Measurements from ENCODE around the gene NDST1.

- no peak for TF ChIP-seq MYC (IDR thresholded peaks at IDR 0.05; ENCODE audit: borderline replicate concordance, low read length)
- no peak for TF ChIP-seq PBX3 (IDR thresholded peaks at IDR 0.05)
- no peak for TF ChIP-seq CTCF (IDR thresholded peaks at IDR 0.05)
- TF ChIP-seq RAD21 (conservative IDR thresholded peaks at IDR 0.05 in 1 of 2, IDR thresholded peaks at IDR 0.05 in 1 of 2) = no peak
- TF ChIP-seq BHLHE40 (IDR thresholded peaks at IDR 0.05; ENCODE audit: low read depth, low read length) = no peak
- no peak for TF ChIP-seq RCOR1 (IDR thresholded peaks at IDR 0.05; ENCODE audit: low read depth, low read length)
- TF ChIP-seq POLR2A (IDR thresholded peaks at IDR 0.05; ENCODE audit: low read length) = no peak
- no peak for TF ChIP-seq REST (IDR thresholded peaks at IDR 0.05)
- TF ChIP-seq SMC3 (IDR thresholded peaks at IDR 0.05) = no peak
- no peak for TF ChIP-seq TP53 (CRISPR knock-in tag; IDR thresholded peaks at IDR 0.05)
- TF ChIP-seq CBX2 (IDR thresholded peaks at IDR 0.05; ENCODE audit: borderline replicate concordance, low read depth) = no peak
- TF ChIP-seq ZFP36 (IDR thresholded peaks at IDR 0.05; ENCODE audit: borderline replicate concordance, partially characterized antibody) = no peak
- no peak for TF ChIP-seq PHF8 (IDR thresholded peaks at IDR 0.05; ENCODE audit: borderline replicate concordance, low read depth)
- no peak for TF ChIP-seq RFX5 (IDR thresholded peaks at IDR 0.05)
These were observed 86.1 kb downstream of the NDST1 start for GRCh38 chr5:150593996-150594395.
